ENCODE results near the gene COL1A2. TPM values are rescaled to one million over a fixed set of nuclear protein-coding genes. Genes with fewer than 3 reads are reported as not detected.

COL1A2 gene
- total and polyA plus RNA-seq, 2 of the 8 experiments (the other 6 are each of a cell fraction or from before 2014, with no cell fraction given) = 45.2 to 87.2 TPM

GRCh38 chr7:94393246-94394108 is 1.2 kb upstream of the COL1A2 start (continued):
- TF ChIP-seq MAX (IDR thresholded peaks at IDR 0.05) = no peak
- TF ChIP-seq SP2 (IDR thresholded peaks at IDR 0.05; ENCODE audit: low read length) = no peak
- no peak for TF ChIP-seq TBP (IDR thresholded peaks at IDR 0.05; ENCODE audit: low read depth, low read length)
- TF ChIP-seq CREB1 (IDR thresholded peaks at IDR 0.05) = no peak
- TF ChIP-seq BRCA1 (IDR thresholded peaks at IDR 0.05; ENCODE audit: low read depth, low read length) = no peak
- peak; percentile 10; the same call in 1 of the 2 replicates for TF ChIP-seq KDM1A (IDR thresholded peaks at IDR 0.05; ENCODE audit: borderline replicate concordance, low read length)
- TF ChIP-seq RFX5 (IDR thresholded peaks at IDR 0.05; ENCODE audit: borderline replicate concordance, low read depth, low read length) = no peak
- no peak for TF ChIP-seq YY1 (IDR thresholded peaks at IDR 0.05; ENCODE audit: low read depth, low read length)
- no peak for TF ChIP-seq ATF2 (IDR thresholded peaks at IDR 0.05; ENCODE audit: low read length)
- no peak for TF ChIP-seq TAF1 (IDR thresholded peaks at IDR 0.05; ENCODE audit: low read depth, low read length)
- TF ChIP-seq SP1 (IDR thresholded peaks at IDR 0.05; ENCODE audit: low read depth, low read length) = no peak
- no peak for TF ChIP-seq NANOG (IDR thresholded peaks at IDR 0.05; ENCODE audit: insufficient read depth, low read depth, low read length, poor library complexity, severe bottlenecking)
- no peak for TF ChIP-seq EZH2 (IDR thresholded peaks at IDR 0.05; ENCODE audit: low read depth, low read length, severe bottlenecking)
- no peak for TF ChIP-seq POU5F1 (IDR thresholded peaks at IDR 0.05; ENCODE audit: low read depth, low read length)
- peak; percentile 28 for TF ChIP-seq KDM4A (IDR thresholded peaks at IDR 0.05; ENCODE audit: low read depth, low read length, severe bottlenecking)
- no peak for TF ChIP-seq SUZ12 (IDR thresholded peaks at IDR 0.05; ENCODE audit: low read length)
- no peak for TF ChIP-seq POLR2AphosphoS5 (IDR thresholded peaks at IDR 0.05; ENCODE audit: low read depth, low read length)
- no peak for TF ChIP-seq TCF12 (IDR thresholded peaks at IDR 0.05; ENCODE audit: low read depth, low read length)
- TF ChIP-seq SIN3A (conservative IDR thresholded peaks at IDR 0.05 in 1 of 2, IDR thresholded peaks at IDR 0.05 in 1 of 2; ENCODE audit: low read depth in 1 of 2, low read length in 2 of 2) = no peak
- no peak for TF ChIP-seq BACH1 (IDR thresholded peaks at IDR 0.05; ENCODE audit: low read length)
- TF ChIP-seq E2F6 (IDR thresholded peaks at IDR 0.05) = no peak
- no peak for TF ChIP-seq NRF1 (IDR thresholded peaks at IDR 0.05; ENCODE audit: low read depth, low read length)
